ENCODE measurements around the gene PARP16.

The PARP16 gene

DNA sequence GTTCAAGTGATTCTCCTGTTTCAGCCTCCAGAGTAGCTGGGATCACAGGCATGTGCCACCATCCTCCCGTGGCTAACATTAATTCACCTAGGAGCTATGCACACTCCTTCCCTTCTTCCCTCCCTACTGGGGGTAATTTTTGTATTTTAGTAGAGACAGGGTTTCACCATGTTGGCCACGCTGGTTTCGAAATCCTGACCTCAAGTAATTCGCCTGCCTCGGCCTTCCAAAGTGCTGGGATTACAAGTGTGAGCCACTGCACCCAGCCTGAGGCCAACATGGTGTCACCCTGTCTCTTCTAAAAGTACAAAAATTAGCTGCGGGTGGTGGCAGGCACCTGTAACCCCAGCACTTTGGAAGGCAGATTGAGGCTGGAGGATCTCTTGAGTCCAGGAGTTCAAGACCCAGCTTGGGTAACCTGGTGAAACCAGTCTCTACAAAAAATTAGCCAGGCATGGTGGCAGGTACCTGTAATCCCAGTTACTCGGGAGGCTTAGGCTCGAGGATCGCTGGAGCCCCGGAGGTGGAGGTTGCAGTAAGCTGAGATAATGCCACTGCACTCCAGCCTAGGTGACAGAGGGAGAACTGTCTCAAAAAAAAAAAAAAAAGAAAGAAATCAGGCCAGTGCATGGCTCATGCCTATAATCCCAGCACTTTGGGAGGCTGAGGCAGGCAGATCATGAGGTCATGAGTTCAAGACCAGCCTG lies 23.9 kb upstream of the PARP16 start:
- DNase-seq, result no peak

DNA sequence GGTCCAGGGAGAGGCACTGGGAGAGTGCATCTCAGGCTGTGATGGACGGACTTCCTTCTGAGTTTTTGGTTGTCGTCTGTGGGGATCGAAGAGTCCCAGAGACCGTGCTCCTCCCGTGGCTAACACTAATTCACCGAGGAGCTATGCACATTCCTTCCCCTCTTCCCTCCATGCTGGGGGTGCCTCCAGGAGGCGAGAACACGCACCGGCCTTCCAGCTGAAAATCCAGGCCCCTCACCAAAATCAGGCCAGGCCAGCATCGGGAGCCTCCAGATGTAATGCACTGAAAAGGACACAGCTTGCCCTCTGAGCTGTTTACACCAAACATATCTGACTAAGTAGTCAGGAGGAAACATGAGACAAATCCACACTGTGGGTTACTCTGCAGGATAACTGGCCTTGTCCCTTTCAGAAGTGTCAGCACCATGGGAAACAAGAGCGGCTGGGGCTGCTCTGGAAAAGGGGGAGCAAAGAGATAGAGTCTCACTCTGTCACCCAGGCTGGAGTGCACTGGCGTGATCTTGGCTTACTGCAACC lies 23.3 kb upstream of the PARP16 start:
- no peak for DNase-seq

DNA sequence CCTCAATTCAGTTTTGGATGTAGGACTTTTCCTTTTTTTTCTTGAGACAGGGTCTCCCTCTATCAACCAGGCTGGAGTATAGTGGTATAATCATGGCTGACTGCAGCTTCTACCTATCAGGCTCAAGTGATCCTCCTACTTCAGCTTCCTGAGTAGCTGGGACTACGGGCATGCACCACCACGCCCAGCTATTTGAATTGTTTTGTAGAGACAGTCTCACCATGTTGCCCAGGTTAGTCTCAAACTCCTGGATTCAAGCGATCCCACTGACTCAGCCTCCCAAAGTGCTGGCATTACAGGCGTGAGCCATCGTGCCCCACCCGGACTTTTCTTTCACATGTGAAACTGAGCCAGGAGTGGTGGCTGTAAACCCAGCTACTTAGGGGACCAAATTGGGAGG lies 21.3 kb upstream of the PARP16 start:
- DNase-seq, result no peak

DNA sequence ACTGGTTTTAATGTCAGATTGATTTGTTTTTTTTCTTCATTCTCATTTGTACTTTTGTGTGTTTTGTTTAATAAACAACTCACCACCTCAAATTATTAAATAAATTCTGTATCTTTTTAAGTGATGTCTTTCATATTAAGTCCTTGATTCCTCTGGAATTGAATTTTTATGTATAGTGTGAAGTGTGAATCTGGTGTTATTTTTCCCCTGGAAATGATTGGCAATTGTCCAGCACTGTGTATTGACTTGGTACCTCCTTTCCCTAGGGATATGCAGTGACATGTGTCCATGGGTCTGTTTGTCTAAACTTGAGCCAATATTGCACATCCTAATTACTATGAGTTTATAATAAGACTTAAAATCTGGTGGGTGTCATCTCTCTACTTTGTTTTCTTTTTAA lies 19.9 kb upstream of the PARP16 start:
- DNase-seq, result no peak

DNA sequence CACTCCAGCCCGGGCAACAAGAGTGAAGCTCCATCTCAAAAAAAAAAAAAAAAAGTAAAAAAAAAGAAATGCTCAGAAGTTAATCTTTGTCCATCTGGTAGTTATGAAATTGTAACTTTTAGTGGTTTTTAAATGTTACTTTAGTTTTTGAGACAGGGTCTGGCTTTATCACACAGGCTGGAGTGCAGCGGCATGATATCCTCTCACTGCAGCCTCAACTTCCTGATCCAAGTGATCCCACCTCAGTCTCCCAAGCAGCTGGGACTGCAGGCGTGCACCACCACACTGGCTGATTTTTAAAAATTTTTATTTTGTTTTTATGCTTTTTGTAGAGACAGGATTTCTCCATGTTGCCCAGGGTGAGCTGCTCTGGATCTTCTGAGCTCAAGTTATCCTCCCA lies 19.1 kb upstream of the PARP16 start:
- no peak for DNase-seq

DNA sequence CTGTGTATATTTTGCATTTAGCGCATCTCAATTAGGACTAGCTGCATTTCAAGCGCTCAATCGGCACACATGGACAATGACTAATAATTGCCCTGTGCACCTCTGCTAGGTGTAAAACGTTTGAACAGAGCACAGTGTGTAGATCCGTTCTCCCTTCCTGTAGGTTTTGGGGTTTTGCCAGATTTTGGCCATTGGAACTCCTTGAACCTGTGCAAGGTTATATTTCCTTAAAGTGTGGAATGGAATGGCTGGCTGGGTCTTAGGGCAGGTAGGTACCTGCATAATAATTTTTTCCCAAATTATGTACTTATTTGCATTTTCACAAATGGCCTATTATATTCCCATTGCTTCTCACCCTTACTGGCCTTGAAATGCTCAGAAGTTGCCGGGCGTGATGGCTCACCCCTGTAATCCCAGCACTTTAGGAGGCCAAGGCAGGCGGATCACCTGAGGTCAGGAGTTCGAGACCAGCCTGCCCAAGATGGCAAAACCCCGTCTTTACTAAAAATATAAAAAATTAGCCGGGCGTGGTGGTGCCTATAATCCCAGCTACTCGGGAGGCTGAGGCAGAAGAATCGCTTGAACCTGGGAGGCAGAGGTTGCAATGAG lies 18.6 kb upstream of the PARP16 start:
- peak; percentile 11 for DNase-seq

DNA sequence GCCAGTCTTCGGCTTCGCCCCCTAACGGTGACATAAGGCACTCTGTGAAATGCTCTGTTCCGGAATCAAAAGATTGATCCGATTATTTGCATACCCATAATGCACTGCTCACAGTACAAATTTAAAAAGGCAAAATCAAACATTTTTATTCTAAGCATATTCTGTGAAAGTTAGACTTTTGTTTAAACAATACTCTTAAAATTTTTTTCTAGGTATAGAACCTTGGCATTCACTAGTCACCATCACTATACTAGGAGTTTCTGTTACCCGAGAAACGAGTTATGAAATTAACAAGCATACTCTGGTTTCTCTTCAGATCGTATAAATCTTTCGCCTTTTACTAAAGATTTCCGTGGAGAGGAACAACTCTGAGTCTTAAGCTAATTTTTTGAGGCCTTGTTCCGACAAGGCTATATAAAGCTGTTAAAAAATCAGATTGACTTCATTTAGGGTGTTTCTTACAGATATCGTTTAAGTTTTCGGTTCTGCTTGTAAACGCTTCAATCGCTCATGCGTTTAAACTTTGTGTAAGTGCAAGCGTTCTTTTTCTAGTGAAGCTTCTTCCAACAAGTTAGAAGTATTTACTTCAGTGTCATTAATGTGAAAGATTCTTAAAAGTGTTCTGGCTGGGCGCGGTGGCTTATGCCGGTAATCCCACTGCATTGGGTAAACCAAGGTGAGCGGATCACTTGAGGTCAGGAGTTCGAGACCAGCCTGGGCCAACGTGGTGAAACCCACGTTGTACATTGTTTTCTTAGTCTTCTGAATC lies 17.9 kb upstream of the PARP16 start, which contains the start of gene RNU5B-1:
RNU5B-1 (plus strand) TSS at position 297 of the 769 bp plus-strand sequence.
- DNase-seq, result peak; percentile 90

DNA sequence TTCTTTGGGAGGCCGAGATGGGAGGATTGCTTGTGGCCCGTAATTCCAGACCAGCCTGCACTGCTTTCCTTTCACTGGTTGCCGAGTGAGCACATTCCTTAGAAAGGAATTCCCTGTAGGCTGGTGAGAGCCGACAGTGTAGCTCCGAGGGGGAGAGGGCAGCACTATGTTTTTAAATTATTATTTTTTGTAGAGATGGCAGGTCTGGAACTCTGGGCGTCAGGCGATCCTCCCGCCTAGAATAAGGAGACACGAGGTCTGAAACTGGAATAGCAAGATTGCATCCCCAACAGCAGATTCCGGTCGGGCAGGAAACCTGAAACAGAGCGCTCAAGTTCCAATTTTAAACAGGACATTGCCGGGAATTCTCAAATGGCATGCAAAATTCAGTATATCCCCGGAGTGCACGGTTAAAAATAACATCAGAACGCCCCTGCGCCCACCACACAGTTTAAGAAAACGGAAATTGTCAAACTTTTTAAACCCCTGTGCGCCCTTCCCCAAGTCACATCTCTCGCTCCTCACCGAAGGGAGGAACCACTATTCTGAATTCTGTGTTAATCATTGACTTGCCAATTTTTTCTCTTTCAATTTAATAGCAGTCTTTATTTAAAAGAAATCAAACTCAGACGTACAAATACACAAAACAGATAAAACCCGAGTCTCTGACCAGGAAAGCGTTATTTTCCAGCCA lies 17.2 kb upstream of the PARP16 start:
- DNase-seq, result peak; percentile 35

DNA sequence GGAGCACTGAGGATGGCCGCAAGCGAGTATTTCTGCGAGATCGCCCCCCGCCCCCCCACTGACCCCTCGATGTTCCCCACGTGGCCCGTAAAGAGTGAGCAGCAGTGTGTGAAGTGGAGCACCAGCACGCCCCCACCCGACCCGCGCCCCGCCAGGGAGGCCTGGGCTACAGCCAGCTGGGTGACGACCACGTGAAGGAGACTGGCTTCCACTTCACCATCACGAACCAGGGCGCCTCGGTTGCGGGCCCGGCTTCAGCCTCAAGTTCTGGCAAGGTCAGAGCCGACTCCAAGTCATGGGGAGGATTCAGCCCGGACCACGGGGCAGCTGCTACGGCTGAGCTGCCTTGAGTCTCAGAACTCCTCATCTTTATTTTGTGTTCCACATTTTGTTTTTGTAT lies 15.4 kb upstream of the PARP16 start:
- no peak for DNase-seq

DNA sequence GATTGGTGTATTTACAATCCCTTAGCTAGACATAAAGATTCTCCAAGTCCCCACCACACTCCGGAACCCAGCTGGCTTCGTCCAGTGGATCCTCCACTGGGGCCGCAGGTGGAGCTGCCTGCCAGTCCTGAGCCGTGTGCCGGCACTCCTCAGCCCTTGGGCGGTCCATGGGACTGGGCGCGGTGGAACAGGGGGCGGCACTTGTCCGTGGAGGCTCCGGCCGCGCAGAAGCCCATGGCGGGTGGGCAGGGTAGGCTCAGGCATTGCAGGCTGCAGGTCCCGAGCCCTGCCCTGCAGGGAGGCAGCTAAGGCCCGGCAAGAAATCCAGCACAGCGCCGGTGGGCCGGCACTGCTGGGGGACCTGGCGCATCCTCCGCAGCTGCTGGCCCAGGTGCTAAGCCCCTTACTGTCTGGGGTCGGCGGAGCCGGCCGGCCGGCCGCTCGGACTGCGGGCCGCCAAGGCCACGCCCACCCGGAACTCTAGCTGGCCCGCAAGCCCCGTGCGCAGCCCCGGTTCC lies 14.3 kb upstream of the PARP16 start:
- DNase-seq, result no peak

DNA sequence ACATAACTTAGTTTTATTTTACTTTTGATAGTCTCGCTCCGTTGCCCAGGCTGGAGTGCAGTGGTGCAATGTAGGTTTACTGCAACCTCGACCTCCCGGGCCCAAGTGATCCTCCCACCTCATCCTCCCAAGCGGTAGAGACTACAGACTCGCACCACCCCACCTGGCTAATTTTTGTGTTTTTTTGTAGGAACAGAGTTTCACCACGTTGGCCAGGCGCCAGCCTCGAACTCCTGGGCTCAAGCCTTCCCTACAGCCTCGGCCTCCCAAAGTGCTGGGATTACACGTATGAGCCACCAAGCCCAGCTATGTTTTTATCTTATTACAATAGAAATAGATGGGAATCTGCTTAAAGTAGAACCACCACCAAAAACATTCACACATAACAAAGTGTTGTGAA lies 12.0 kb upstream of the PARP16 start:
- DNase-seq, result no peak

DNA sequence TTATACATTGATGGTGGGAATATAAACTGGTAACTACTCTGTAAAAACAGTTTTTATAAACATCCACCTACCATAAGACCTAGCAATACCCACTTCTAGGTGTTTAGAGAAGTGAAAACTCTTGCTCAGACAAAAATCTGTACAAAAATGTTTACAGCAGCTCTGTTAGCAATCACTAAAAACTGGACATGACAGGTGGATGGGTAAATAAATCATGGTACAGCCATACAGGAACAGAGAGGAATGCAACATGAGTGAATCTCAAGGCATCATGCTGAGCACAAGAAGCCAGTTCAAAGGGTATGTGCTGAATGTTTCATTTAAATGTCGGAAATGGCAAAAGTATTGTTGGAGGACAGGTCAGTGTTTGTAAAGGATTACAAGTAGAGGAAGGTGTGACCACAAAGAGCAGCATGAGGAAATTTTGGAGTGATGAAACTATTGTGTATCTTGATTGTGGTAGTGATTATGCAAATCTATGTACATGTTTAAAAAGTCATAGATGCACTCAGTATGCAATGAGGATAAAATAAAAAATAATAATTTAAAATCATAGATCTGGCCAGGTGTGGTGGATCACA lies 6.3 kb upstream of the PARP16 start:
- no peak for DNase-seq

DNA sequence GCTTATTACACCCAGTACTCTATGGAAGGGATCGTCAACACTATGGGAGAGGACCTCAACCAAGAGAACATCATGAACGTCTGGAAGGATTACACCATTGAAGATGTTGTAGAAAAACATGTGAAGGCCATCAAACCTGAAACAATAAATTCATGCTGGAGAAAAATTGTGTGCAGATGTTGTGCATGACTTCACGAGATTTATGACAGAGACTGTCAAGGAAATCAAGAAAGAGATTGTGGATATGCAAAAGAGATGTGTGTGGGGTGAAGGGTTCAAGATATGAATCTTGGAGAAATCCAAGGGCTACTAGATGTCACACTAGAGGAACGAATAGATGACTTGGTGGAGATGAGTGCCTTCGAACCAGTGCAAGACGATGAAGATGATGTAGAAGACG lies 3.5 kb upstream of the PARP16 start:
- DNase-seq, result no peak

DNA sequence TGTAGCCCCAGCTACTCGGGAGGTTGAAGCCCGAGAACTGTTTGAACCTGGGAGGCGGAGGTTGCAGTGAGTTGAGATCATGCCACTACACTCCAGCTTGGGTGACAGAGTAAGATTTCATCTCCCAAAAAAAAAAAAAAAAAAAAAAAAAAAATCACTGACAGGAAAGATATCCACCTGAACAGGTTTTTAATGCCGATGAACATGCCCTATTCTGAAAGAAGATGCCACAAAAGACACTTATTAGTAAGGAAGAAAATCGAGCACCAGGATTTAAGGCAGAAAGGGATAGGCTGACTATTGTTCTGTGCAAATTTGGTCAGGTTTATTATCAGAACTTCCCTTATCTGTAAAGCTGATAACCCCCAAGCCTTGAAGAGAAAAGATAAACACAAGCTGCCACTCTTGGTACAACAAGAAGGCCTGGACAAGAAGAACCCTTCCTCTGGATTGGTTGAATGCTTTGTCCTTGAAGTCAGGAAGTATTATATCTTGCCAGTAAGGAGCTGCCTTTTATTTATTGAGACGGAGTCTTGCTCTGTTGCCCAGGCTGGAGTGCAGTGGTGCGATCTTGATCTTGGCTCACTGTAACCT lies 2.7 kb upstream of the PARP16 start:
- no peak for DNase-seq

DNA sequence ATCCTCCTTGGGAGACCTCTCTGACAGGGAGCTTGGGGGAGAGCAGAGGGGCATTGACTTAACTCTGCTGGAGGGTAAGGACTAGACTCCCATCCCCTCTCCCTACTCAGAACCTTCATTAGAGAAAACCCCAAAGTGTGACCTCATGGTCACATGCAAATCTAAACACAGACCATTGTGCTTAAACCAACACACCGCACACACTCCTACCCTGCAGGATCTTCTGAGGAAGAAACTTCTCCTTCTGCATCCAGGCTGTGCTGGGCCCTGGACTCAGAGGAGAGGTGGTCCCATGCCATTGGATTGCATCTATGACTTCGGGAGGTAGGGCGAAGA lies 805 bp upstream of the PARP16 start:
- DNase-seq, result no peak

DNA sequence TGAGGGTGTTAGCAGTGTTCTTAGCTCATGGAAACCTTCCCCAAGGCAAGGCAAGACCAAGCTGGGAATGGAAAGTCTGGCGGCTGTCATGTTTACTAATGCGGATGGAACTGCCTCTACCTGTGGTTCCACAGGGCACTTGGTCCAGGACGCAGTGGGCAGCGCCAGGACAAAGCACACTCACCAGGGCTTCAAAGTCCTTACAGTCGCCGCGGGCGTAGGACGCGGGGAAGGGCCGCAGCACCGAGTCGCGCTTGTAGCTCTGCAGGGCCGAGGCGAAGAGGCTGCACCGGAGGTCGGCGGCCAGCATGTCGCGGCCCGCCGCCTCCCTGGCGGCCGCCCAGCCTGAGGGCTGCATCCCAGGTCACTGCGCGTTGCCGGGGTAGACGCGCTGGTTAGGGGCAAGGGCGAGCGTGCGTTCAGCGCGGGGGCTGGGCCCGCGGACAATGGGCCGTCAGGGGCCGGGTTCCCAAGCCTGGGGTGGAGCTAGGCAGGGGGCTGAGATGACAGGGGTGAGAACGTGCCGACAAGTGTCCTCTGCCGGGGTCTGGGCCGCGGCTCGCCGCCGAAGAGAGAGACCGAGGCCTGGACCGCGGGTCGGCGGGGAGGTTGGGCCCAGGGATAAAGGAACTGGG lies 497 bp downstream of the PARP16 start:
- no peak for DNase-seq

DNA sequence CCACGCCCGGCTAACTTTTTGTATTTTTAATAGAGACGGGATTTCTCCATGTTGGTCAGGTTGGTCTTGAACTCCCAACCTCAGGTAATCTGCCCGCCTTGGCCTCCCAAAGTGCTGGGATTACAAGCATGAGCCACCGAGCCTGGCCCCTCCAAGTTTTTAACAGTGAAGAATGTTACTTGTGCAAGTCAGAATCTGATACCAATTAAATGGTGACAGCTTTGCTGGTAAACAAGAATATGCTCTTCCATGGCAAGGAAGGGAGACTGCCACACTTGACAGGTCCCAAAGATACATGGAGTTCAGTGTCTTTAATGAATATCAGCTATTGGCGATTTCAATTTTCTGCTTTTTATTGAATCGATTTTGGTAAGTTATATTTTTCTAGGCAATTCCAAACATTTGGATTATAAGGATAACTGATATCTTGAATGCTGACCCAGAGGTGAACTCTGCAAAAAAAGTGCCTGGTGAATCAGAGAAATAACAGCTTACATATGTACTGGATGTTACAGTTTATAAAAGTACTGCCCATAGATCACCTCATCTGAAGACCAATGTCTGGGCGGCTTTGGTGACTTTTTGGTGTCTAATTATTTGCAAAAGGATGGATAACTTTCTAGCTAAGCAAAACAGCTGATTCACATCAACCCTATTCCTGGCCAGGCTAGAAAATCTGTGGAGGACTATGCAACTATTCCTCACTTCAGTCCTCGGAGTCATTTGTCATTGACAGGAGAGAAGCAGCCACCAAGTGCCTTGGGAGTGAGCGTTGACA lies 1.2 kb downstream of the PARP16 start:
- DNase-seq, result no peak

DNA sequence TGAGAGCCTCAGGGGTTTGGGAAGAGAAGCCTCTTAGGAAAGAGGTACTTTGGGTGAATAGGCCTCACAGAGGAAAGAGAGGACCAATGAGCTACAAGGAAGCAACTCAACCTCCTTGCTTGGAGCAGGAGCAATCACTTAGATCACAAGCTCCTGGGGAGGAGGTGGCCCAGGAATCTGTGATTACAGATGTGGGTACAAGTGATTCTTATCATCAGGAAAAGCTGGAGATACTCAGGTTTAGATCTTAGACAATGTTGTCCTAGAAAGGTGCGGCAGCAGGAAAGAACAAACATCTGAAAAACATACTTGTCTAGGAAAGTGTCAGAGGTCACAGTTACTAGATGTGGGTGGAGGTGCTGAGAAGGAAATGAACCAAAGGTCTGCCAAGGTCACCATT lies 8.2 kb downstream of the PARP16 start:
- no peak for DNase-seq

DNA sequence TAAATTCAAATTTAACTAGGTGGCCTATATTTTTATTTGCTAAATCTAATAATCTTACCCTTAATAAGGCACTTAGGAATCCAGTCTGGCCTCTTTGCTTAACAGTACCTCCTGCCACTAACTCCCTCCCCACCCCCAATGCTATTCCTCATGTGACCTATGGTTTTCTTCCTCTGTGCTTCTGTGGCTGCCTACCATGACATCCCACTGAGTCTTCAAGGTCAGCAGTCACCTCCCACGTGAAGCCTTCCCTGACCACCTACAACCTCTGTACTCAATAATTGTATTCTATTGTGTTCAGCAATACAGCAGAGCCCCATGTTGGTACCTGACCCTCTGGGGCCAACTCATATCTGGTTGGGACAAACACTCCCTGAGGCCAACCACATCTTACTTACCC lies 9.7 kb downstream of the PARP16 start:
- no peak for DNase-seq

DNA sequence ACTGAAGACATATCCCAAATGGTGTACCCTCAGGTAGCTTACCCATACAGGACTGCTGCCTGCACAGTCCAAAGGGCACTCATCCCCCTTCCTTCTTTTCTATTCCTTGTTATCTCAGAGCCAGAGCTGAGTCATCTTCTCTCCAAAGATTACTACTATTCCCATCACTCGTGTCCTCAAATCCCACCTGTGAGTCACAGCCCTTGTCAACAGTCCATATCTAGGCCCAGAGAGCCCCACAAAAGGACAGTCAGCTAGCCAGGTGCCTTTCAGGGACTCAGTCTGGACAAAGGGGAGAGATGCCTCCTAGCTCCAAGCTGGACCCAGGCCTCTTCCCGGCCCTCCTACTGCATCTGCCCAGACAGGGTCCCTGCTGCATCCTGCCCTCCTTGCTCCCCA lies 11.0 kb downstream of the PARP16 start:
- no peak for DNase-seq

DNA sequence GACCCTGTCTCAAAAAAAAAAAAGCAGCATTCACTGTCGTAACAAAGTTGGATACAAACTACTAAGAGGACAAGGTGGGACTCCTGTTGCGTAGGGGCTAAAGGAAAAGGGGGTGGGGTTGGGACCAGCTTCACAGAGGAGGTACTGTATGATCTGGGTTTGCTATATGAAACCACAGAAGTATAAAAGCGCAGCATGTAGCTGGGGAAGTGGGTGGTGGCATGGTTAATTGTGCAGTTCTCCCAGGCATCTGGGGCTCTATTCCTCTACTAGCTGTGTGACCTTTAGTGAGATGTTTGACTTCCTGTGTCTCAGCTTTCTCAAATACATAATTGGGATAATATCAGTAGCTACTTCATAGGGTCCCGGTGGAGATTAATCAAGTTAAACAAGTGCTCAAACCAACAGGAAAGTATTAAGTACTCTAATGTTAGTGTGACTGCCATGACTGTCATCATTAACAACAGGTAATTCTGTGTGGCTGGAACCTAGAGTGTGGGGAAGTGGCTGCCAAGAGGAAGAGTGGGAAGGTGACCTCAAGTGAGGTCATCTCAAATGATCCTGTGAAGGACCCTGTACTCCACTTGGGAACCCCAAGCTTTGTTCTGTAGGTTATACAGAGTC lies 11.5 kb downstream of the PARP16 start:
- no peak for DNase-seq
